PC-3 (cell line): ENCODE results near the gene KIF17.

Experiments used
- CTCF ChIP-seq: fragments of 300-600 bp; sonication (generic); conservative IDR thresholded peaks from 2 replicates; pipeline ENCODE4 v1.5.1; 2017; ENCODE audit warnings: antibody characterized with exemption, low read depth, mild to moderate bottlenecking, low read length
- EZH2 ChIP-seq: fragments of 300-600 bp; sonication (generic); IDR thresholded peaks from one replicate; pipeline ENCODE4 v1.6.1; 2017; ENCODE audit warnings: antibody characterized with exemption, mild to moderate bottlenecking, low read length; ENCODE audit not compliant: unreplicated experiment
- EZH2phosphoT487 ChIP-seq: fragments of 300-600 bp; sonication (generic); IDR thresholded peaks from 2 replicates; pipeline ENCODE4 v1.6.1; 2018; ENCODE audit warnings: mild to moderate bottlenecking, antibody characterized with exemption, low read length, borderline replicate concordance

GRCh38 chr1:20698195-20698910 is 19.5 kb downstream of the KIF17 start:
- TF ChIP-seq CTCF (no peak), EZH2 (no peak), EZH2phosphoT487 (no peak)
